Astrocyte of the hippocampus (primary cell): ENCODE measurements around the gene RGS8.
A peak's percentile ranks its signal among the peaks of the same experiment; 100 is the strongest.

Experiments
- DNase-seq: peaks from one replicate; pipeline ENCODE4 v3.0.0; 2011; ENCODE audit warnings: low read depth, low spot score

Gene RGS8

GRCh38 chr1:182684116-182684828 is at the start of gene RGS8:
Gene RGS8, minus strand, starts transcription at chr1:182684587. Its CDS starts 14,938 bp downstream, at chr1:182669649.
- DNase-seq: no peak

- no peak for DNase-seq
Measured at GRCh38 chr1:182731852-182732575, 47.6 kb upstream of the RGS8 start.

GRCh38 chr1:182726912-182727311 is 42.5 kb upstream of the RGS8 start:
- DNase-seq: no peak

- peak; percentile 30 for DNase-seq
Measured at GRCh38 chr1:182725259-182726255, 41.2 kb upstream of the RGS8 start.

GRCh38 chr1:182724215-182724614 is 39.8 kb upstream of the RGS8 start:
- no peak for DNase-seq

- no peak for DNase-seq
Measured at GRCh38 chr1:182723200-182723599, 38.8 kb upstream of the RGS8 start.

- DNase-seq: no peak
Measured at GRCh38 chr1:182721525-182721924, 37.1 kb upstream of the RGS8 start.

GRCh38 chr1:182720463-182720862 is 36.1 kb upstream of the RGS8 start:
- DNase-seq: no peak

- no peak for DNase-seq
Measured at GRCh38 chr1:182719553-182719952, 35.2 kb upstream of the RGS8 start.

GRCh38 chr1:182718311-182718710 is 33.9 kb upstream of the RGS8 start:
- no peak for DNase-seq

- no peak for DNase-seq
Measured at GRCh38 chr1:182716740-182717720, 32.6 kb upstream of the RGS8 start.

GRCh38 chr1:182715531-182715930 is 31.1 kb upstream of the RGS8 start:
- no peak for DNase-seq

- DNase-seq: no peak
Measured at GRCh38 chr1:182714546-182714945, 30.2 kb upstream of the RGS8 start.

GRCh38 chr1:182713939-182714338 is 29.6 kb upstream of the RGS8 start:
- no peak for DNase-seq

- no peak for DNase-seq
Measured at GRCh38 chr1:182713492-182713891, 29.1 kb upstream of the RGS8 start.

GRCh38 chr1:182709855-182710254 is 25.5 kb upstream of the RGS8 start:
- no peak for DNase-seq

GRCh38 chr1:182709225-182709764 is 24.9 kb upstream of the RGS8 start:
- no peak for DNase-seq

GRCh38 chr1:182707122-182707521 is 22.7 kb upstream of the RGS8 start:
- peak; percentile 68 for DNase-seq

GRCh38 chr1:182704677-182705076 is 20.3 kb upstream of the RGS8 start:
- DNase-seq: no peak

- DNase-seq: no peak
Measured at GRCh38 chr1:182703539-182703938, 19.2 kb upstream of the RGS8 start.
